Motor neuron (in vitro differentiated cells): ENCODE data around the gene CD244. TPM values are rescaled to one million over a fixed set of nuclear protein-coding genes. Genes with fewer than 3 reads are reported as not detected.

ENCODE experiments used
- total RNA-seq, 8 experiments: library from RNA; unstranded; fragments of 300-600 nt; gene quantifications; 2 replicates each; pipeline versions ENCODE4 v1.2.3 to v1.2.4, GENCODE V29; 2022

CD244 gene
- total RNA-seq, 8 experiments from 2014 or later, result 0.08 to 3.7 (median 0.31) TPM; not detected in 3

Other genes starting within 250 kb of the CD244 start
- under 1 TPM in 5 of 8 experiments, not detected in 3; under 0.01 to 0.90 (median 0.32) TPM for gene SLAMF1, start 215.8 kb downstream of the CD244 start, total RNA-seq
- gene CD48, start 151.1 kb downstream of the CD244 start, total RNA-seq, result 1 to 10 TPM in 1 of 8 experiments, under 1 TPM in 3, not detected in 4; 0.05 to 1.3 (median 0.32) TPM
- gene SLAMF7, start 123.6 kb downstream of the CD244 start, total RNA-seq, result 1 to 10 TPM in 1 of 8 experiments, under 1 TPM in 5, not detected in 2; 0.08 to 1.1 (median 0.12) TPM
- 1 to 10 TPM in 1 of 8 experiments, under 1 TPM in 6, not detected in 1; 0.05 to 1.4 (median 0.41) TPM for gene LY9, start 66.7 kb downstream of the CD244 start, total RNA-seq
- gene ITLN1, start 22.3 kb upstream of the CD244 start, total RNA-seq, result 1 to 10 TPM in 1 of 8 experiments, under 1 TPM in 2, not detected in 5; 0.17 to 1.3 (median 0.57) TPM
- 1 to 10 TPM in 1 of 8 experiments, under 1 TPM in 4, not detected in 3; 0.29 to 1.8 (median 0.83) TPM for gene ITLN2, start 91.9 kb upstream of the CD244 start, total RNA-seq
- gene F11R, start 158.3 kb upstream of the CD244 start, total RNA-seq, result 10 to 100 TPM in 1 of 8 experiments, 1 to 10 TPM in 7; 1.4 to 14.5 (median 5.2) TPM
- gene TSTD1, start 176.1 kb upstream of the CD244 start, total RNA-seq, result 10 to 100 TPM in 1 of 8 experiments, 1 to 10 TPM in 4, under 1 TPM in 1, not detected in 2; 0.46 to 13.4 (median 1.9) TPM
- gene USF1, start 183.1 kb upstream of the CD244 start, total RNA-seq, result 100 to 1,000 TPM in 3 of 8 experiments, 10 to 100 TPM in 5; 60.3 to 156 (median 85.6) TPM
- 1 to 10 TPM in 5 of 8 experiments, under 1 TPM in 3; 0.64 to 2.8 (median 1.3) TPM for gene ARHGAP30, start 207.0 kb upstream of the CD244 start, total RNA-seq
- 10 to 100 TPM in 1 of 8 experiments, 1 to 10 TPM in 2, under 1 TPM in 4, not detected in 1; 0.14 to 29.1 (median 0.85) TPM for gene NECTIN4, start 226.7 kb upstream of the CD244 start, total RNA-seq
- gene KLHDC9, start 235.5 kb upstream of the CD244 start, total RNA-seq, result 10 to 100 TPM in 5 of 8 experiments, 1 to 10 TPM in 2, not detected in 1; 1.5 to 38.5 (median 30.0) TPM